GM12891 (cell line): Measurements from ENCODE around the gene SAMD8.
A peak's percentile ranks its signal among the peaks of the same experiment; 100 is the strongest.
"Not testable (repeated sequence)": the region's sequence is repeated elsewhere in the genome, so short reads cannot be mapped to it uniquely, and the experiment has no call there.

Experiments
- DNase-seq: peaks from one replicate; pipeline ENCODE4 v3.0.0; 2011; ENCODE audit warnings: low spot score; ENCODE audit not compliant: insufficient read length
- FAIRE-seq: peaks from 2 replicates; lab custom pipeline; 2011; peaks lifted over from hg19 to GRCh38; lab: Jason Lieb, UNC
- PAX5 ChIP-seq: IDR thresholded peaks from 2 replicates; pipeline ENCODE4 v1.6.1; 2011; ENCODE audit warnings: low read length, moderate library complexity, mild to moderate bottlenecking; ENCODE audit not compliant: insufficient read depth, severe bottlenecking
- POLR2A ChIP-seq: IDR thresholded peaks from 2 replicates; pipeline ENCODE4 v1.6.1; 2011; ENCODE audit warnings: low read depth, low read length, control low read depth
- POLR2AphosphoS5 ChIP-seq: IDR thresholded peaks from 2 replicates; pipeline ENCODE4 v1.6.1; 2011; ENCODE audit warnings: low read depth, low read length, control low read depth
- POU2F2 ChIP-seq: IDR thresholded peaks from 2 replicates; pipeline ENCODE4 v1.6.1; 2011; ENCODE audit warnings: low read depth, mild to moderate bottlenecking, control low read depth, low read length, moderate library complexity
- SPI1 ChIP-seq: IDR thresholded peaks from 2 replicates; pipeline ENCODE4 v1.6.1; 2011; ENCODE audit warnings: low read depth, low read length, control low read depth
- TAF1 ChIP-seq: IDR thresholded peaks from 2 replicates; pipeline ENCODE4 v1.6.1; 2011; ENCODE audit warnings: low read depth, low read length, control low read depth

Gene SAMD8

GRCh38 chr10:75212343-75212742 lies 100.9 kb downstream of the SAMD8 start:
- FAIRE-seq, result no peak
- no peak for DNase-seq
- TF ChIP-seq POU2F2 (no peak), POLR2AphosphoS5 (no peak), POLR2A (no peak), PAX5 (no peak), SPI1 (no peak), TAF1 (no peak)

- FAIRE-seq (no peak), DNase-seq (no peak)
- TF ChIP-seq SPI1, result no peak
Observed at GRCh38 chr10:75220274-75220673, 108.8 kb downstream of the SAMD8 start.

- not testable (repeated sequence) for DNase-seq, FAIRE-seq
Observed at GRCh38 chr10:75221492-75221891, 110.0 kb downstream of the SAMD8 start.

DNA sequence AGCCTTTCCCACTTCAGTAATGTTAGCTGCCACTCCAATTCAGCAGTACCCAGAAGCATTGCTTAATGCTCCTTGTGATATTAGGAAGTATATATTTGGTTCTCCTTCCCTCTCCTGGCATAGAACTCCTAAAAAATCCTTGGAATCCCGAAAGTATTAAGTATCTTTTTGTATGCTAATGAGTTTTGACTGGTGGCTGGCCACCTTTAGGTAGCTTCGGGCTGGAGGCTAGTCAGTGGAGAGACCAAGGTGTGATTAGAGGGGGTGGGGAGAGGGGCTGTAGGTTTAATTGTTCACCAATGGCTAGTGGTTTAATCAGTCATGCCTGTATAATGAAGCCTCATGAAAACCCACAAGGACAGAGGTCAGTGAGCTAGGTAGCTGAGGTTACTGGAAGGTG lies 112.1 kb downstream of the SAMD8 start:
- DNase-seq (no peak), FAIRE-seq (no peak)
- TF ChIP-seq SPI1 (no peak), TAF1 (no peak), POLR2A (no peak), PAX5 (no peak), POLR2AphosphoS5 (no peak), POU2F2 (no peak)

- TF ChIP-seq SPI1 (no peak), POLR2A (no peak), PAX5 (no peak), TAF1 (no peak), POLR2AphosphoS5 (no peak), POU2F2 (no peak)
- FAIRE-seq (no peak), DNase-seq (no peak)
Observed at GRCh38 chr10:75226095-75226494, 114.6 kb downstream of the SAMD8 start.

DNA sequence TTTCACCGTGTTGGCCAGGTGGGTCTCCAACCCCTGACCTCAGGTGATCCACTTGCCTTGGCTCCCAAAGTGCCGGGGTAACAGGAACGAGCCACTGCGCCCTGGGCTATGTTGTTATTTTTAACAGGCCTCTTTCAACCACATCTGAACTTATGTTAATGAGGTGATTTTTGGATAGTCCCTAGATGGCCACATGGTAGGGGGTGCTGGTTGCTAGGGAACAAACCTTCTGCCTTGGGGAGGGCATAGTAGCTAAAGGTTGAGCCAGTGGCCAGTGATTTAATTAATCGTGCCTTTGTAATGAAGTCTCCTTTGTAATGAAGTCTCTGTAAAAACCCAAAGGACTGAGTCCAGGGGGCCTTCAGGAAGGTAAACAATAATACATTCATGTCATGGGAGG lies 115.2 kb downstream of the SAMD8 start:
- no peak for FAIRE-seq
- no peak for TF ChIP-seq POLR2AphosphoS5
- TF ChIP-seq PAX5, result no peak
- peak; percentile 70; the same call in 1 of the 2 replicates for TF ChIP-seq POU2F2
- no peak for DNase-seq

- FAIRE-seq (no peak), DNase-seq (no peak)
- TF ChIP-seq TAF1 (no peak), PAX5 (no peak), POLR2AphosphoS5 (no peak), SPI1 (no peak), POLR2A (no peak), POU2F2 (no peak)
Observed at GRCh38 chr10:75228278-75228677, 116.8 kb downstream of the SAMD8 start.

DNA sequence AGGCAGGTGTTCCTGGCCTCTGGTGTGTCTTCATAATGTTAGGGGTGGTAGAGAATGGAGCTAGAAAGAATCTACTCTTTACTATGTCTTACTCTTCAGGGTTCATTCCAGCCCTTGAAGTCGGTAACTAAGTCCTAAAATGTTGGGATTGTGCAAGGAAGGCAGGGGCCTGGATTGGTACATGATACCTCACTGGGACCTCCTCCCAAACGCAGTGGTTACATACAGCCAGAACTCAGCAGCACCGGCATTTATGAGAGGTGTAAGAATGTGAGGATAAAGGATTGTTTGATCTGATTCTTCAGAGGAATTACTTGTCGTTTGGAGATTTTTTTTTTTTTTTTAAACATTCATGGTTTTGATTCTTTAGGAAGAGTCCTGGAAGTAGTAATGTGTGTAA lies 117.4 kb downstream of the SAMD8 start:
- TF ChIP-seq TAF1 (no peak), POLR2AphosphoS5 (no peak), POU2F2 (no peak), POLR2A (no peak), SPI1 (no peak), PAX5 (no peak)
- no peak for DNase-seq
- FAIRE-seq, result no peak

DNA sequence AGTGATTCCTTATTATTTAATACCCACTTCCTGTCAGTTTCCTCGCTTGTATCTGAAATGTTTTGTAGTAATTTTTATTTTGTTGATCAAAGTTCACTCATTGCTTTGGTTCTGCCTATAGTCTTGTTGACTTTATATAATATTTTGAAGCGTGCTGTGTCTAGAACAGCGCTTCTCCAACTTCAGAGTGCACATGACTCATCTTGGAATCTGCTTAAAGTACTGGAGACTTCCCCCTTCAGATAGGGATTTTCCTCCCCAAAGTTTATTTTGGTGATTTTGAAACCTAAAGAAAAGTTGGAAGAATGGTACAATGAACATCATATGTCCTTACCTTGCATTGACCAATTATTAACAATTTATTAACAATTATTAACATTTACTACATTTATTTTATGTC lies 118.5 kb downstream of the SAMD8 start:
- DNase-seq (no peak), FAIRE-seq (no peak)
- TF ChIP-seq POLR2AphosphoS5 (no peak), POU2F2 (no peak), POLR2A (no peak), TAF1 (no peak), SPI1 (no peak), PAX5 (no peak)

DNA sequence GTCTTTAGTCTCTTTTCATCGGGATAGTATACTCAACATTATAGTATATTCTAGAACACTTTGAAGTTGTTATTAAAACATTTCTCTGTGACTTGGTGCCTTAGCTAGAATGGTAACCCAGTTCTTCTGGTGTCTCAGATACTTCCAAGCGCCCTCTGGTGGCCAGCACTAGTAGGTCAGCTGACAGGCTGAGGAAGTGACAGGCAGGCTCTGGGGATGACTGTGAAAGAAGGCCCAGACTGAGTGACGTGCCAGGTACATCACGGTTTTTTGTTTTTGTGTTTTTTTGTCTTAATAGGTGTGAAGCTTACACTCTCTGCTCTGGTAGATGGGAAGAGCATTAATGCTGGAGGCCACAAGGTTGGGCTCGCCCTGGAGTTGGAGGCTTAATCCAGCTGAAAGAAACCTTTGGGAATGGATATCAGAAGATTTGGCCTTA lies 119.2 kb downstream of the SAMD8 start:
- FAIRE-seq (peak; percentile 87), DNase-seq (peak; percentile 66)
- peak; percentile 86 for TF ChIP-seq SPI1
- TF ChIP-seq POLR2A, result no peak
- no peak for TF ChIP-seq TAF1
